ENCODE data around the gene CHKB.
"Not testable (repeated sequence)": the region's sequence is repeated elsewhere in the genome, so short reads cannot be mapped to it uniquely, and the experiment has no call there.

CHKB gene

GRCh38 chr22:50611341-50612060, 28.9 kb upstream of the CHKB start:
- DNase-seq: no peak

- no peak for DNase-seq
These were observed 27.9 kb upstream of the CHKB start for GRCh38 chr22:50610581-50610980.

GRCh38 chr22:50610041-50610451, 27.4 kb upstream of the CHKB start:
- no peak for DNase-seq

- DNase-seq: no peak
These were observed 26.9 kb upstream of the CHKB start for GRCh38 chr22:50609599-50609998.

DNA sequence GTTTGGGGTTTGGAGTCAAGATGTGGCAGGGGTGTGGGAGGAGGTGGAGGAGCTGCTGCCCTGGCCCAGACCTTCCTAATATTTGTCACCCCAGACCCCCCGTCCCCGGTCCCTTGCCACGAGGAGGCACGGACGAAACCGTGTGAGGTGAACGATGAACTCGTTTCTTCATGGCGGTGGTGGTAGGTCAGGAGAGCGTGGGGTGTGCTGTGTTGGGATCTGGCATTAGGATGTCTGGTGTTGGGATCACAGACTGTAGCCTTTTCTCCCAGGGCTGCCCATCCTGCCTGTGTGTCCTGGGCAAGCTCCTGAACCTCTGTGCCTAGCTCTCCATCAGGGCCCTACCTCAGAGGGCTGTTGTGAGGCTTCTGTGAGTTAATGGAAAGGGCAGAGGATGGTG, 26.3 kb upstream of the CHKB start:
- DNase-seq: no peak

- not testable (repeated sequence) for DNase-seq
These were observed 25.6 kb upstream of the CHKB start for GRCh38 chr22:50608058-50608840.

DNA sequence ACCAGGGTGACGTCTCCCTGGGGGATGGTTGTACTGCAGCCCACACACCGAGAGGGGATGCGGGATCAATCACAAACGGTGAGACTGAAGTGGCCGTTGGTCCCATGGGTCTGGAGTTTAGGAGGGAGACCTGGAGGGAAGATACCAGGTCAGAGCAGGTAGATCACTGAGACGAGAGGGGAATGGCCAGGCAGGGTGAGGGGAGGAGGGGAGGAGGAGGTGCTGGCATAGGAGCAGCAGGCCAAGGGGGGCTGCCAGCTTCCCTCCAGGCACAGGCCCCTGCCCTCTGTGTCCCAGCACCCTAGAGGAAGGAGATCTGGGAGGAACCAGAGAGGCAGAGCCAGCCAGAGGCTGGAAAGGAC, 25.0 kb upstream of the CHKB start:
- DNase-seq: no peak

- DNase-seq: no peak
These were observed 24.5 kb upstream of the CHKB start for GRCh38 chr22:50606946-50607658.

- DNase-seq: no peak
These were observed 23.7 kb upstream of the CHKB start for GRCh38 chr22:50606165-50606945.

DNA sequence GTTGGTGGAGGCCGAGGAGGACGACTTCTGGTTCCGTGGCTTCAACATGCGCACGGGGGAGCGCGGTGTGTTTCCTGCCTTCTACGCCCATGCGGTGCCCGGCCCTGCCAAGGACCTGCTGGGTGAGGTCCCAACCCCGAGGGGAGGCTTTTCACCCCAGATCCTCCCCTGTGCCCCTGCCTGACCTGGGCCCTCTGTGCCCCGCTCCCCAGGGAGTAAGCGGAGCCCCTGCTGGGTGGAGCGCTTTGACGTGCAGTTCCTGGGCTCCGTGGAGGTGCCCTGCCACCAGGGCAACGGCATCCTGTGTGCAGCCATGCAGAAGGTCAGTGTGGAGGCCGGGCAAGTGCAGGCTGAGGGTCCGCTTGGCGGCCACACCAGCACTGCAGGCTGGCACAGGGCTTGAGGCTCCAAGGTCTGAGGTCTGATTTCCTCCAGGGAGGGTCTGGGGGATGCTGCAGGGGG, 23.0 kb upstream of the CHKB start:
- no peak for DNase-seq

DNA sequence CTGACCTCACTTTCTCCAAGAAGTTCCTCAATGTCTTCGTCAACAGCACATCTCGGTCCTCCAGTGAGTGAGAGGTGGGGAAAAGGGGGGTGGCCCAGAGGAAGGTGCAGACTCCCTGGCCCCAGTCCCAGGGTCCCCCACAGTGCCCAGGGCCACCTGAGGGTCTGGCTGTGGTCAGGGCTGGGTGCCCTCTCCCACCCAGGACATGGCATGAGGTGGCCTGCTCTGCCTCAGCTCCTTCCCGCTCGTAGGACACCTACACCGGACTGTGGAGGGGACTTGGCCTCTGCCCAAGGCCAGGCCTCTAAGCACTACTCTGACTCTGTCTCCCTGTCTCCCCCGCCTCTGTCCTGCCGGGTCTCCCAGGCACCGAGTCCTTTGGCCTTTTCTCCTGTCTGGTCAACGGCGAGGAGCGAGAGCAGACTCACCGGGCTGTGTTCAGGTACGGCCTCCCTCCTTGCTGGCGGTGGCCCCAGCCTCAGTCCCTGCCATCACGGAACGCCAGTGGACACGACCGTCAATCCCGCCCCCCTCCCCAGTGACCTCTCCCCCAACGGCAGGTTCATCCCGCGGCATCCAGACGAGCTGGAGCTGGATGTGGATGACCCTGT, 22.5 kb upstream of the CHKB start:
- no peak for DNase-seq

- DNase-seq: no peak
These were observed 21.8 kb upstream of the CHKB start for GRCh38 chr22:50604256-50605001.

- DNase-seq: no peak
These were observed 21.0 kb upstream of the CHKB start for GRCh38 chr22:50603511-50604255.

GRCh38 chr22:50602338-50602700, 19.7 kb upstream of the CHKB start:
- no peak for DNase-seq

- DNase-seq: no peak
These were observed 19.2 kb upstream of the CHKB start for GRCh38 chr22:50601669-50602337.

- no peak for DNase-seq
These were observed 18.5 kb upstream of the CHKB start for GRCh38 chr22:50600967-50601668.

DNA sequence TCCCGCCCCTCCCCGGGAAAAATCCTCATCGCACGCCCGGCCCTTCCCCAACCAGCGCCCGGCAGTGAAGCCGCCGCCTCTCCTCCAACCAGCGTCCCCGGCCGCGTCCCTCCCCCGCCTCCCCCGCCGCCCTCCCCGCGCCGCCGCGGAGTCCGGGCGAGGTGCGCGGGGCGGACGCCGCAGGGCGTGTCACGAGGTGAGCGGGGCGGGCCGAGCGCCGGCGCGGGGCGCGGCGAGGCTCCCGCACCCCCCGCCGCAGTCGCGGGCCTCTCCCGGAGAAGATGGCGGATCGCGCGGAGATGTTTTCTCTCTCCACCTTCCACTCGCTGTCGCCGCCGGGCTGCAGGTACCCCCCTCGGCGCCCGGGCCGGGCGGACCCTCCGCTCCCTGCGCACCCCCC, 17.9 kb upstream of the CHKB start, which contains the start of gene MAPK8IP2:
TSS of gene MAPK8IP2 (plus strand) at position 256 of the 400 bp plus-strand sequence. CDS start at position 282, 26 bp downstream.
- DNase-seq: no peak

- peak; percentile 30 for DNase-seq
These were observed 17.3 kb upstream of the CHKB start for GRCh38 chr22:50599816-50600455.

DNA sequence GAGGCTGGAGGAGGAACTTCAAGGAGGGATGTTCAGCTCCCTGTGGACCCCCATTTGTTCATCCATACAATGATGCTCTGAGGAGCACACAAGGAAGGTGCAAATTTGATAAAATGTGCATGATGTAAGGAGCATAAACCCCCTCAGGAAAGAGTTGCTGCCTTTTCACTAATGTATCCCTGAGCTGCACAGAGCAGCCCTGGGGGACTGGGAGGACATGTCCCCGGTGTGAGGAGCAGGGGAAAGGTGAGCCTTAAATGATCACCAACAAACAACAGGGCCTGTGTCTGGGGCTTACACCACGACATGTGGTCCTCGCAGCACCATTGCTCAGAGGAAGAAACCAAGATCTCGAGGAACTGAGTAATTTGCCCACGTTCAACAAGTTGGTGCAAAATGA, 14.4 kb upstream of the CHKB start:
- DNase-seq: no peak

Data from activated CD4-positive, alpha-beta T cell treated with anti-CD3 and anti-CD28 coated beads for 1 hour (primary cell).